GM12878 (cell line): ENCODE data around the gene ARHGEF1.

ENCODE experiments used
- CEBPB ChIP-seq, 2 experiments: fragments of 150-350 bp in 1 of 2; IDR thresholded peaks; 2 replicates each; pipeline ENCODE4 v1.6.1; 2012 to 2014; ENCODE audit warnings: low read depth in 2 of 2, low read length in 2 of 2, borderline replicate concordance in 1 of 2, inconsistent platforms in 1 of 2
- CHD2 ChIP-seq: IDR thresholded peaks from 2 replicates; pipeline ENCODE4 v1.6.1; 2011; ENCODE audit warnings: low read depth, low read length, improper control_type of control experiment, borderline replicate concordance
- DPF2 ChIP-seq: fragments of 450-650 bp; IDR thresholded peaks from 2 replicates; pipeline ENCODE4 v1.6.1; 2017; ENCODE audit warnings: mild to moderate bottlenecking
- FOXM1 ChIP-seq: IDR thresholded peaks from 2 replicates; pipeline ENCODE4 v1.6.1; 2012; ENCODE audit warnings: low read depth, mild to moderate bottlenecking, inconsistent platforms, low read length, moderate library complexity
- HDAC2 ChIP-seq: fragments of 200-600 bp; sonication (generic); IDR thresholded peaks from 2 replicates; pipeline ENCODE4 v1.6.1; 2017
- HSF1 ChIP-seq: fragments of 150-350 bp; IDR thresholded peaks from 2 replicates; pipeline ENCODE4 v1.6.1; 2014; ENCODE audit warnings: mild to moderate bottlenecking, low read depth, low read length
- NFYA ChIP-seq: IDR thresholded peaks from 2 replicates; pipeline ENCODE4 v1.6.1; 2011; ENCODE audit warnings: low read depth, mild to moderate bottlenecking, low read length, improper control_type of control experiment, borderline replicate concordance
- TCF7 ChIP-seq: IDR thresholded peaks from 2 replicates; pipeline ENCODE4 v1.6.1; 2014; ENCODE audit warnings: antibody characterized with exemption, borderline replicate concordance
- ZNF384 ChIP-seq: IDR thresholded peaks from 2 replicates; pipeline ENCODE4 v1.6.1; 2012; ENCODE audit warnings: low read depth, mild to moderate bottlenecking, low read length, improper control_type of control experiment, borderline replicate concordance
- TF ChIP-seq, protein P1 (sequence below): IDR thresholded peaks from 2 replicates; pipeline ENCODE4 v1.6.1; 2012; ENCODE audit warnings: mild to moderate bottlenecking, low read depth, low read length
- TF ChIP-seq, protein P2 (sequence below), 3 experiments: IDR thresholded peaks in 2 of 3; conservative IDR thresholded peaks in 1 of 3; 2 replicates each; pipeline ENCODE4 v1.5.1; 2011; ENCODE audit warnings: low read depth in 3 of 3, low read length in 3 of 3, mild to moderate bottlenecking in 3 of 3, control low read depth in 2 of 3, moderate library complexity in 2 of 3, inconsistent platforms in 1 of 3, mixed read lengths in 1 of 3; ENCODE audit not compliant: control insufficient read depth in 2 of 3, insufficient read depth in 1 of 3; ENCODE audit errors: extremely low read depth in 1 of 3

- TF ChIP-seq FOXM1, result no peak
- no peak for TF ChIP-seq HDAC2
- no peak for TF ChIP-seq CEBPB (IDR thresholded peaks at IDR 0.05; ENCODE audit: borderline replicate concordance in 1 of 2, low read depth in 2 of 2, low read length in 2 of 2)
- TF ChIP-seq HSF1, result no peak
- no peak for TF ChIP-seq NFYA
- TF ChIP-seq, protein P1, sequence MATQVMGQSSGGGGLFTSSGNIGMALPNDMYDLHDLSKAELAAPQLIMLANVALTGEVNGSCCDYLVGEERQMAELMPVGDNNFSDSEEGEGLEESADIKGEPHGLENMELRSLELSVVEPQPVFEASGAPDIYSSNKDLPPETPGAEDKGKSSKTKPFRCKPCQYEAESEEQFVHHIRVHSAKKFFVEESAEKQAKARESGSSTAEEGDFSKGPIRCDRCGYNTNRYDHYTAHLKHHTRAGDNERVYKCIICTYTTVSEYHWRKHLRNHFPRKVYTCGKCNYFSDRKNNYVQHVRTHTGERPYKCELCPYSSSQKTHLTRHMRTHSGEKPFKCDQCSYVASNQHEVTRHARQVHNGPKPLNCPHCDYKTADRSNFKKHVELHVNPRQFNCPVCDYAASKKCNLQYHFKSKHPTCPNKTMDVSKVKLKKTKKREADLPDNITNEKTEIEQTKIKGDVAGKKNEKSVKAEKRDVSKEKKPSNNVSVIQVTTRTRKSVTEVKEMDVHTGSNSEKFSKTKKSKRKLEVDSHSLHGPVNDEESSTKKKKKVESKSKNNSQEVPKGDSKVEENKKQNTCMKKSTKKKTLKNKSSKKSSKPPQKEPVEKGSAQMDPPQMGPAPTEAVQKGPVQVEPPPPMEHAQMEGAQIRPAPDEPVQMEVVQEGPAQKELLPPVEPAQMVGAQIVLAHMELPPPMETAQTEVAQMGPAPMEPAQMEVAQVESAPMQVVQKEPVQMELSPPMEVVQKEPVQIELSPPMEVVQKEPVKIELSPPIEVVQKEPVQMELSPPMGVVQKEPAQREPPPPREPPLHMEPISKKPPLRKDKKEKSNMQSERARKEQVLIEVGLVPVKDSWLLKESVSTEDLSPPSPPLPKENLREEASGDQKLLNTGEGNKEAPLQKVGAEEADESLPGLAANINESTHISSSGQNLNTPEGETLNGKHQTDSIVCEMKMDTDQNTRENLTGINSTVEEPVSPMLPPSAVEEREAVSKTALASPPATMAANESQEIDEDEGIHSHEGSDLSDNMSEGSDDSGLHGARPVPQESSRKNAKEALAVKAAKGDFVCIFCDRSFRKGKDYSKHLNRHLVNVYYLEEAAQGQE, result no peak
- TF ChIP-seq, protein P2, sequence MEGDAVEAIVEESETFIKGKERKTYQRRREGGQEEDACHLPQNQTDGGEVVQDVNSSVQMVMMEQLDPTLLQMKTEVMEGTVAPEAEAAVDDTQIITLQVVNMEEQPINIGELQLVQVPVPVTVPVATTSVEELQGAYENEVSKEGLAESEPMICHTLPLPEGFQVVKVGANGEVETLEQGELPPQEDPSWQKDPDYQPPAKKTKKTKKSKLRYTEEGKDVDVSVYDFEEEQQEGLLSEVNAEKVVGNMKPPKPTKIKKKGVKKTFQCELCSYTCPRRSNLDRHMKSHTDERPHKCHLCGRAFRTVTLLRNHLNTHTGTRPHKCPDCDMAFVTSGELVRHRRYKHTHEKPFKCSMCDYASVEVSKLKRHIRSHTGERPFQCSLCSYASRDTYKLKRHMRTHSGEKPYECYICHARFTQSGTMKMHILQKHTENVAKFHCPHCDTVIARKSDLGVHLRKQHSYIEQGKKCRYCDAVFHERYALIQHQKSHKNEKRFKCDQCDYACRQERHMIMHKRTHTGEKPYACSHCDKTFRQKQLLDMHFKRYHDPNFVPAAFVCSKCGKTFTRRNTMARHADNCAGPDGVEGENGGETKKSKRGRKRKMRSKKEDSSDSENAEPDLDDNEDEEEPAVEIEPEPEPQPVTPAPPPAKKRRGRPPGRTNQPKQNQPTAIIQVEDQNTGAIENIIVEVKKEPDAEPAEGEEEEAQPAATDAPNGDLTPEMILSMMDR (IDR thresholded peaks at IDR 0.05 in 2 of 3, conservative IDR thresholded peaks at IDR 0.05 in 1 of 3; ENCODE audit: control insufficient read depth in 2 of 3, extremely low read depth in 1 of 3, insufficient read depth in 1 of 3, low read depth in 3 of 3, low read length in 3 of 3), result no peak
- TF ChIP-seq CHD2, result no peak
- TF ChIP-seq ZNF384, result no peak
- no peak for TF ChIP-seq TCF7
- no peak for TF ChIP-seq DPF2
These were observed 35.8 kb downstream of the ARHGEF1 start for GRCh38 chr19:41918653-41919244.
